NCI-H2107 treated with DMSO at 0.1 percent for 48 hours (cell line): ENCODE results near the gene LPAR1.
"Not testable (repeated sequence)": the region's sequence is repeated elsewhere in the genome, so short reads cannot be mapped to it uniquely, and the experiment has no call there.

Experiments
- DNase-seq: peaks from one replicate; lab custom pipeline; 2025; ENCODE audit not compliant: unreplicated experiment; lab: John Stamatoyannopoulos, UW

Gene LPAR1

GRCh38 chr9:110886832-110887231 lies 151.4 kb downstream of the LPAR1 start:
- no peak for DNase-seq

- no peak for DNase-seq
Measured at GRCh38 chr9:110880189-110880588, 158.1 kb downstream of the LPAR1 start.

- DNase-seq, result no peak
Measured at GRCh38 chr9:110877374-110877773, 160.9 kb downstream of the LPAR1 start.

GRCh38 chr9:110876929-110877328 lies 161.3 kb downstream of the LPAR1 start:
- no peak for DNase-seq

- no peak for DNase-seq
Measured at GRCh38 chr9:110874963-110875674, 163.2 kb downstream of the LPAR1 start.

GRCh38 chr9:110872920-110873319 lies 165.3 kb downstream of the LPAR1 start:
- DNase-seq, result no peak

GRCh38 chr9:110871736-110872135 lies 166.5 kb downstream of the LPAR1 start:
- DNase-seq, result no peak

- no peak for DNase-seq
Measured at GRCh38 chr9:110869931-110870330, 168.3 kb downstream of the LPAR1 start.

GRCh38 chr9:110864011-110864410 lies 174.3 kb downstream of the LPAR1 start:
- no peak for DNase-seq

- not testable (repeated sequence) for DNase-seq
Measured at GRCh38 chr9:110861370-110862110, 176.7 kb downstream of the LPAR1 start.

- DNase-seq, result no peak
Measured at GRCh38 chr9:110856772-110857171, 181.5 kb downstream of the LPAR1 start.

GRCh38 chr9:110850401-110851135 lies 187.7 kb downstream of the LPAR1 start:
- no peak for DNase-seq

- DNase-seq, result no peak
Measured at GRCh38 chr9:110847671-110848070, 190.6 kb downstream of the LPAR1 start.

GRCh38 chr9:110846215-110846614 lies 192.1 kb downstream of the LPAR1 start:
- DNase-seq, result no peak

GRCh38 chr9:110844121-110844520 lies 194.1 kb downstream of the LPAR1 start:
- no peak for DNase-seq

GRCh38 chr9:110842986-110843385 lies 195.3 kb downstream of the LPAR1 start:
- no peak for DNase-seq

- no peak for DNase-seq
Measured at GRCh38 chr9:110842169-110842568, 196.1 kb downstream of the LPAR1 start.

- no peak for DNase-seq
Measured at GRCh38 chr9:110837401-110838005, 200.8 kb downstream of the LPAR1 start.

- DNase-seq, result no peak
Measured at GRCh38 chr9:110835859-110836271, 202.4 kb downstream of the LPAR1 start.

- DNase-seq, result no peak
Measured at GRCh38 chr9:110835404-110835803, 202.9 kb downstream of the LPAR1 start.

- no peak for DNase-seq
Measured at GRCh38 chr9:110832926-110833325, 205.3 kb downstream of the LPAR1 start.
